ENCODE measurements around the gene MRPS16.

MRPS16 gene

DNA sequence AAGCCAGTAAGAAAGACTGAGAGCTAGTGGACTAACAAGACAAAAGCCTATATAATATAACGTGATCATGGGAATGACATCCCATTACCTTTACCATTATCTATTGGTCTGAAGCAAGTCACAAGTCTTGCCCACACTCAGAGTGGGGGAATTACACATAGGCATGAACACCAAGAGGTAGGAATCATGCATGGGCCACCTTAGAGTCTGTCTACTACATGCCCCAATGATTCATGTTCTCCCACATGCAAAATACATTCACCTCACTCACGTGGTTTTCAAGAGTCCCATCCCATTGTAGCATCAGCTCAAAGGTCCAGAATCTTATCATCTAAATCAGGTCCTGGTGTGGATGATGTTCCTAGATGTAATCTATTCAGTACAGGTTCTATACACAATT, 34.8 kb downstream of the MRPS16 start:
- Histone ChIP-seq H3K36me3 (ENCODE audit: control insufficient read depth in 4 of 4, insufficient read depth in 4 of 4, low read length in 3 of 4) (peaks cover 14 to 30% (median 21%) of the 10 kb centered on the region in 4 experiments), H3K4me3 (ENCODE audit: control insufficient read depth in 1 of 7, extremely low read depth in 1 of 7, insufficient read depth in 4 of 7, low read depth in 2 of 7, low read length in 6 of 7) (no peak overlapping the region), H3K4me1 (ENCODE audit: control extremely low read depth in 1 of 4, control insufficient read depth in 4 of 4, insufficient read depth in 4 of 4, low read length in 3 of 4) (no peaks in the 10 kb centered on the region), H3K9me3 (ENCODE audit: control extremely low read depth in 1 of 5, control insufficient read depth in 4 of 5, insufficient read depth in 2 of 5, low read depth in 1 of 5, low read length in 4 of 5) (peaks cover 0 to 2% (median 0%) of the 10 kb centered on the region in 5 experiments), H3K27me3 (replicated peaks in 2 of 5; ENCODE audit: control insufficient read depth in 4 of 5, insufficient read depth in 5 of 5, low read length in 4 of 5) (no peaks in the 10 kb centered on the region), H3K27ac (ENCODE audit: insufficient read depth in 1 of 2, low read depth in 1 of 2, low read length in 2 of 2, poor library complexity in 1 of 2, severe bottlenecking in 2 of 2) (no peak overlapping the region)
- no peak for DNase-seq
- POLR2A ChIA-PET = no interaction called here
- 100% methylated on average over 1 of the region's 2 CpGs for WGBS (ENCODE audit: insufficient coverage)
- CTCF ChIA-PET = interaction anchor here (1.8 kb wide), 1 partner anchor 47 kb away, joined by 5 read pairs; no protein-coding TSS in a partner anchor

DNA sequence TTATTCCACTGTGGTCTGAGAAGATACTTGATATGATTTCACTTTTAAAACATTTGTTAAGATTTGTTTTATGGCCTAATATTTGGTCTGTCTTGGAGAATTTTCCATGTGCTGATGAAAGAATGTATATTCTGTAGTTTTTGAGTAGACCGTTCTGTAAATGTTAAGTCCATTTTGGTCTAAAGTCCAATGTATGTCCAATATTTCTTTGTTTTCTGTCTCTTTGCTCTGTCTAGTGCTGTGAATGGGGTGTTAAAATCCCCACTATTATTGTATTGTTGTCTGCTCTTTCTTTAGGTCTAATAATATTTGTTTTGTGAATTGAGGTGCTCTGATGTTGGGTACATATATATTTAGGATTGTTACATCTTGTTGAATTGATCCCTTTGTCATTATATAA, 36.7 kb downstream of the MRPS16 start:
- Histone ChIP-seq H3K4me3 (ENCODE audit: control insufficient read depth in 1 of 7, extremely low read depth in 1 of 7, insufficient read depth in 4 of 7, low read depth in 2 of 7, low read length in 6 of 7) (no peak overlapping the region), H3K4me1 (ENCODE audit: control extremely low read depth in 1 of 4, control insufficient read depth in 4 of 4, insufficient read depth in 4 of 4, low read length in 3 of 4) (no peaks in the 10 kb centered on the region), H3K27me3 (replicated peaks in 2 of 5; ENCODE audit: control insufficient read depth in 4 of 5, insufficient read depth in 5 of 5, low read length in 4 of 5) (no peaks in the 10 kb centered on the region), H3K27ac (ENCODE audit: insufficient read depth in 1 of 2, low read depth in 1 of 2, low read length in 2 of 2, poor library complexity in 1 of 2, severe bottlenecking in 2 of 2) (no peak overlapping the region), H3K9me3 (ENCODE audit: control extremely low read depth in 1 of 5, control insufficient read depth in 4 of 5, insufficient read depth in 2 of 5, low read depth in 1 of 5, low read length in 4 of 5) (peaks cover 0 to 2% (median 0%) of the 10 kb centered on the region in 5 experiments), H3K36me3 (ENCODE audit: control insufficient read depth in 4 of 4, insufficient read depth in 4 of 4, low read length in 3 of 4) (peaks cover 17 to 34% (median 22%) of the 10 kb centered on the region in 4 experiments)
- no peak for DNase-seq
- ChIA-PET POLR2A (no interaction called here), CTCF (no interaction called here)
- 100% methylated on average over 1 of the region's 1 CpG for WGBS (ENCODE audit: insufficient coverage)

DNA sequence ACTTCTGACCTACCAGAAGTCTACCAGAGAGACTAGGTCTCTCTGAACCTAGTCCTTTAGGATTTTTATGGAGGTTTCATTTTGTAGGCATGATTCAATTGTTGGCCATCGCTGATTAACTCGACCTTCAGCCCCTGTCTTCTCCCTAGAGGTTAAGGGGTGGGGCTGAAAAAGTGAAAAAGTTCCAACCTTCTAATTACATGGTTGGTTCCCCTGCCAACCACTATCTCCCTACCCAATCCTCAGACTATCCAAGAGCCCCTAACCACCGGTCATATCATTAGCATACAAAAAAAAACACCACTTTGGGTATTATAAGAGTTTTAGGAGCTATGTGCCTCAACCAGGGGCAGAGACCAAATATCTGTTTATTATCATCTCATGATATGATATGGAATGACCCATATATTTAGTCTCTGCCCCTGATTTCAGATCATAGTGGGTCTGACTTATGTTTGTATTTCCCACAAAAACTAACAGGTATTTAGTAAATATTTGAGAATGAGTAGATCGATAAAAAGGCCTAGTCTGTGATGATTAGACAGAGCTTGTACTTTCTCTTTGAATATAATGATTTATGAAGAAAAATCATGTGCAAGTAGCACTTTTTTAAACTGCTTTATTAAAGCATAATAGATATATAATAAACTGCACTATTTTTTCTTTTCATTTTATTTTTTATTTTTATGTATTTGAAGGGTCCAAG, 41.2 kb downstream of the MRPS16 start:
- ChIA-PET POLR2A (no interaction called here), CTCF (interaction anchor here (1.2 kb wide), 1 partner anchor 9 kb away, joined by 3 read pairs; no protein-coding TSS in a partner anchor)
- no peak overlapping the region for H3K27ac ChIP-seq (ENCODE audit: insufficient read depth in 1 of 2, low read depth in 1 of 2, low read length in 2 of 2, poor library complexity in 1 of 2, severe bottlenecking in 2 of 2)
- H3K4me3 ChIP-seq (ENCODE audit: control insufficient read depth in 1 of 7, extremely low read depth in 1 of 7, insufficient read depth in 4 of 7, low read depth in 2 of 7, low read length in 6 of 7) = no peak overlapping the region
- H3K9me3 ChIP-seq (ENCODE audit: control extremely low read depth in 1 of 5, control insufficient read depth in 4 of 5, insufficient read depth in 2 of 5, low read depth in 1 of 5, low read length in 4 of 5) = peaks cover 0 to 3% (median 0%) of the 10 kb centered on the region in 5 experiments
- DNase-seq = no peak
- WGBS (ENCODE audit: insufficient coverage) = no CpG with 5 or more reads among the region's 4 CpGs
- H3K4me1 ChIP-seq (ENCODE audit: control extremely low read depth in 1 of 4, control insufficient read depth in 4 of 4, insufficient read depth in 4 of 4, low read length in 3 of 4) = no peaks in the 10 kb centered on the region
- H3K36me3 ChIP-seq (ENCODE audit: control insufficient read depth in 4 of 4, insufficient read depth in 4 of 4, low read length in 3 of 4) = peaks cover 0 to 33% (median 8%) of the 10 kb centered on the region in 4 experiments
- no peaks in the 10 kb centered on the region for H3K27me3 ChIP-seq (replicated peaks in 2 of 5; ENCODE audit: control insufficient read depth in 4 of 5, insufficient read depth in 5 of 5, low read length in 4 of 5)

GRCh38 chr10:73210395-73211105, 41.9 kb downstream of the MRPS16 start:
- H3K36me3 ChIP-seq (ENCODE audit: control insufficient read depth in 4 of 4, insufficient read depth in 4 of 4, low read length in 3 of 4) = peaks cover 0 to 29% (median 9%) of the 10 kb centered on the region in 4 experiments
- no peak overlapping the region for H3K27ac ChIP-seq (ENCODE audit: insufficient read depth in 1 of 2, low read depth in 1 of 2, low read length in 2 of 2, poor library complexity in 1 of 2, severe bottlenecking in 2 of 2)
- CTCF ChIA-PET = interaction anchor here (1.2 kb wide), 1 partner anchor 9 kb away, joined by 3 read pairs; no protein-coding TSS in a partner anchor
- no peaks in the 10 kb centered on the region for H3K4me1 ChIP-seq (ENCODE audit: control extremely low read depth in 1 of 4, control insufficient read depth in 4 of 4, insufficient read depth in 4 of 4, low read length in 3 of 4)
- 94% methylated on average over 2 of the region's 3 CpGs for WGBS (ENCODE audit: insufficient coverage)
- DNase-seq = no peak
- no peak overlapping the region for H3K4me3 ChIP-seq (ENCODE audit: control insufficient read depth in 1 of 7, extremely low read depth in 1 of 7, insufficient read depth in 4 of 7, low read depth in 2 of 7, low read length in 6 of 7)
- peaks cover 0 to 4% (median 0%) of the 10 kb centered on the region in 5 experiments for H3K9me3 ChIP-seq (ENCODE audit: control extremely low read depth in 1 of 5, control insufficient read depth in 4 of 5, insufficient read depth in 2 of 5, low read depth in 1 of 5, low read length in 4 of 5)
- POLR2A ChIA-PET = no interaction called here
- H3K27me3 ChIP-seq (replicated peaks in 2 of 5; ENCODE audit: control insufficient read depth in 4 of 5, insufficient read depth in 5 of 5, low read length in 4 of 5) = no peaks in the 10 kb centered on the region

- CTCF ChIA-PET = interaction anchor here (1.2 kb wide), 1 partner anchor 13 kb away, joined by 3 read pairs; no protein-coding TSS in a partner anchor
Observed at GRCh38 chr10:73209705-73210104, 42.7 kb downstream of the MRPS16 start.

DNA sequence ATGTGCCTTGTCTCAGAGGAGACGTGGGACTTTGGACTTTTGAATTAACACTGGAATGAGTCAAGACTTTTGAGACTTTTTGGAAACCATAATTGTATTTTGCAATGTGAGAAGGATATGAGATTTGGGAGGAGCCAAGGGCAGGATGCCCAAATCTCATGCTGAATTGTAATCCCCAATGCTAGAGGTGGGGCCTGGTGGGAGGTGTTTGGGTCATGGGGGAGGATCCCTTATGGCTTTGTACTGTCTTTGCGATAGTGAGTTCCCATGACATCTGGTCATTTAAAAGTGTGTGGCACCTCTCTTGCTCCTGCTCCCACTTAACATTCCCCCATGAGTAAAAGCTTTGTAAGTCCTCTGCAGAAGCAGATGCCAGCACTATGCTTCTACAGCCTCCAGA, 44.6 kb downstream of the MRPS16 start:
- Histone ChIP-seq H3K9me3 (ENCODE audit: control extremely low read depth in 1 of 5, control insufficient read depth in 4 of 5, insufficient read depth in 2 of 5, low read depth in 1 of 5, low read length in 4 of 5) (peaks cover 0 to 4% (median 0%) of the 10 kb centered on the region in 5 experiments), H3K4me1 (ENCODE audit: control extremely low read depth in 1 of 4, control insufficient read depth in 4 of 4, insufficient read depth in 4 of 4, low read length in 3 of 4) (no peaks in the 10 kb centered on the region), H3K27me3 (replicated peaks in 2 of 5; ENCODE audit: control insufficient read depth in 4 of 5, insufficient read depth in 5 of 5, low read length in 4 of 5) (no peaks in the 10 kb centered on the region), H3K27ac (ENCODE audit: insufficient read depth in 1 of 2, low read depth in 1 of 2, low read length in 2 of 2, poor library complexity in 1 of 2, severe bottlenecking in 2 of 2) (no peak overlapping the region), H3K4me3 (ENCODE audit: control insufficient read depth in 1 of 7, extremely low read depth in 1 of 7, insufficient read depth in 4 of 7, low read depth in 2 of 7, low read length in 6 of 7) (no peak overlapping the region), H3K36me3 (ENCODE audit: control insufficient read depth in 4 of 4, insufficient read depth in 4 of 4, low read length in 3 of 4) (peaks cover 0 to 26% (median 6%) of the 10 kb centered on the region in 4 experiments)
- CTCF ChIA-PET = interaction anchor here (2.0 kb wide), 1 partner anchor 11 kb away, joined by 5 read pairs; no protein-coding TSS in a partner anchor
- POLR2A ChIA-PET = no interaction called here
- 100% methylated on average over 1 of the region's 2 CpGs for WGBS (ENCODE audit: insufficient coverage)
- DNase-seq = no peak

More at GRCh38 chr10:73209705-73210104, 42.7 kb downstream of the MRPS16 start:
- POLR2A ChIA-PET = no interaction called here
- 33% methylated on average over 1 of the region's 1 CpG for WGBS (ENCODE audit: insufficient coverage)
- DNase-seq = no peak
- peaks cover 0 to 29% (median 9%) of the 10 kb centered on the region in 4 experiments for H3K36me3 ChIP-seq (ENCODE audit: control insufficient read depth in 4 of 4, insufficient read depth in 4 of 4, low read length in 3 of 4)
- no peak overlapping the region for H3K27ac ChIP-seq (ENCODE audit: insufficient read depth in 1 of 2, low read depth in 1 of 2, low read length in 2 of 2, poor library complexity in 1 of 2, severe bottlenecking in 2 of 2)
- H3K4me1 ChIP-seq (ENCODE audit: control extremely low read depth in 1 of 4, control insufficient read depth in 4 of 4, insufficient read depth in 4 of 4, low read length in 3 of 4) = no peaks in the 10 kb centered on the region
- peaks cover 0 to 4% (median 0%) of the 10 kb centered on the region in 5 experiments for H3K9me3 ChIP-seq (ENCODE audit: control extremely low read depth in 1 of 5, control insufficient read depth in 4 of 5, insufficient read depth in 2 of 5, low read depth in 1 of 5, low read length in 4 of 5)
- H3K4me3 ChIP-seq (ENCODE audit: control insufficient read depth in 1 of 7, extremely low read depth in 1 of 7, insufficient read depth in 4 of 7, low read depth in 2 of 7, low read length in 6 of 7) = no peak overlapping the region
- H3K27me3 ChIP-seq (replicated peaks in 2 of 5; ENCODE audit: control insufficient read depth in 4 of 5, insufficient read depth in 5 of 5, low read length in 4 of 5) = no peaks in the 10 kb centered on the region

DNA sequence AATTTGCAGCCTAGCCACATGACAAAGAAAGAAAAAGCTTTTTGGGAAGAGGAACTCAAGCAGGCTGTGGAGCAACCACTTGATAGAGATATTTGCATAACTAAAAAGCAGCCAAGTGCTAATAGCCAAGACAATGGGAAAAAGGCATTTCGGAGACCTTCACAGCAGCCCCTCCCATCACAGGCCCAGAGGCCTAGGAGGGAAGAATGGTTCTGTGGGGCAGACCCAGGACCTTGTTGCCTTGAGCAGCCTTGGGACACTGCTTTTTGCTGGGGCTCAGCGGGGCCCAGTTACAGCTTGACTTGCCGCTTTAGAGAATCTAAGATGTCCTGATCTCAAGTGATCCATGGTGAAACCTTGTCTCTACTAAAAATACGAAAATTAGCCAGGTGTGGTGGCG, 46.1 kb downstream of the MRPS16 start:
- 96% methylated on average over 5 of the region's 5 CpGs for WGBS (ENCODE audit: insufficient coverage)
- no peak for DNase-seq
- Histone ChIP-seq H3K27me3 (replicated peaks in 2 of 5; ENCODE audit: control insufficient read depth in 4 of 5, insufficient read depth in 5 of 5, low read length in 4 of 5) (no peaks in the 10 kb centered on the region), H3K4me1 (ENCODE audit: control extremely low read depth in 1 of 4, control insufficient read depth in 4 of 4, insufficient read depth in 4 of 4, low read length in 3 of 4) (no peaks in the 10 kb centered on the region), H3K27ac (ENCODE audit: insufficient read depth in 1 of 2, low read depth in 1 of 2, low read length in 2 of 2, poor library complexity in 1 of 2, severe bottlenecking in 2 of 2) (no peak overlapping the region), H3K36me3 (ENCODE audit: control insufficient read depth in 4 of 4, insufficient read depth in 4 of 4, low read length in 3 of 4) (peaks cover 0 to 26% (median 4%) of the 10 kb centered on the region in 4 experiments), H3K4me3 (ENCODE audit: control insufficient read depth in 1 of 7, extremely low read depth in 1 of 7, insufficient read depth in 4 of 7, low read depth in 2 of 7, low read length in 6 of 7) (no peak overlapping the region), H3K9me3 (ENCODE audit: control extremely low read depth in 1 of 5, control insufficient read depth in 4 of 5, insufficient read depth in 2 of 5, low read depth in 1 of 5, low read length in 4 of 5) (peaks cover 0 to 4% (median 0%) of the 10 kb centered on the region in 5 experiments)
- ChIA-PET POLR2A (no interaction called here), CTCF (no interaction called here)

Measured in common myeloid progenitor, CD34-positive (primary cell).